ENCODE measurements around the gene OR10A5. TPM values are rescaled to one million over a fixed set of nuclear protein-coding genes. Genes with fewer than 3 reads are reported as not detected.

OR10A5 gene
- total RNA-seq, 2 experiments from 2014 or later = not detected

- no peak overlapping the region for H3K4me3 Mint-ChIP-seq
- POLR2A ChIA-PET = no interaction called here
- no peaks in the 10 kb centered on the region for H3K9me3 Mint-ChIP-seq
- H3K27ac Mint-ChIP-seq = no peak overlapping the region
- H3K4me1 Mint-ChIP-seq = no peaks in the 10 kb centered on the region
- DNase-seq (no peak), ATAC-seq (ENCODE audit: low read depth) (no peak)
- no peaks in the 10 kb centered on the region for H3K36me3 Mint-ChIP-seq
- peaks cover 12% of the 10 kb centered on the region for H3K27me3 Mint-ChIP-seq
Measured at GRCh38 chr11:6889835-6890234, 44.4 kb downstream of the OR10A5 start.

GRCh38 chr11:6892400-6892799 lies 46.9 kb downstream of the OR10A5 start, which contains the start of gene OR2D2:
OR2D2 (minus strand) TSS chr11:6892500; CDS start chr11:6892500, 0 bp downstream.
- DNase-seq (no peak), ATAC-seq (ENCODE audit: low read depth) (no peak)
- POLR2A ChIA-PET = no interaction called here
- Mint-ChIP-seq H3K27me3 (peaks cover 4% of the 10 kb centered on the region), H3K4me3 (no peak within 1 kb of the TSS), H3K4me1 (no peaks in the 10 kb centered on the region), H3K36me3 (no peaks in the 10 kb centered on the region), H3K27ac (no peak within 1 kb of the TSS), H3K9me3 (no peaks in the 10 kb centered on the region)

- H3K9me3 Mint-ChIP-seq = no peaks in the 10 kb centered on the region
Measured at GRCh38 chr11:6894097-6894496, 48.6 kb downstream of the OR10A5 start.

GRCh38 chr11:6895010-6895409 lies 49.5 kb downstream of the OR10A5 start:
- POLR2A ChIA-PET = no interaction called here
- H3K4me3 Mint-ChIP-seq = no peak overlapping the region
- H3K27me3 Mint-ChIP-seq = peaks cover 6% of the 10 kb centered on the region
- H3K36me3 Mint-ChIP-seq = no peaks in the 10 kb centered on the region
- no peaks in the 10 kb centered on the region for H3K4me1 Mint-ChIP-seq
- H3K27ac Mint-ChIP-seq = no peak overlapping the region
- DNase-seq (no peak), ATAC-seq (ENCODE audit: low read depth) (no peak)
- no peaks in the 10 kb centered on the region for H3K9me3 Mint-ChIP-seq

More at GRCh38 chr11:6894097-6894496, 48.6 kb downstream of the OR10A5 start:
- Mint-ChIP-seq H3K27me3 (peaks cover 6% of the 10 kb centered on the region), H3K4me3 (no peak overlapping the region), H3K27ac (no peak overlapping the region), H3K36me3 (no peaks in the 10 kb centered on the region), H3K4me1 (no peaks in the 10 kb centered on the region)
- DNase-seq (no peak), ATAC-seq (ENCODE audit: low read depth) (no peak)
- POLR2A ChIA-PET = no interaction called here

Other genes with a start within 250 kb of the OR10A5 start
- 10 to 100 TPM; 31.7 to 34.4 TPM for gene RRP8, start 242.1 kb upstream of the OR10A5 start, total RNA-seq
- 100 to 1,000 TPM; 195 to 207 TPM for gene ILK, start 241.9 kb upstream of the OR10A5 start, total RNA-seq
- 100 to 1,000 TPM; 154 to 156 TPM for gene TAF10, start 233.5 kb upstream of the OR10A5 start, total RNA-seq
- 100 to 1,000 TPM; 114 to 120 TPM for gene TPP1, start 226.3 kb upstream of the OR10A5 start, total RNA-seq
- 1 to 10 TPM; 2.1 to 2.5 TPM for gene DCHS1, start 189.9 kb upstream of the OR10A5 start, total RNA-seq
- gene MRPL17, start 162.3 kb upstream of the OR10A5 start, total RNA-seq = 10 to 100 TPM; 50.9 to 51.4 TPM
- gene OR2AG2, start 73.7 kb upstream of the OR10A5 start, total RNA-seq = not detected
- gene OR2AG1, start 62.7 kb upstream of the OR10A5 start, total RNA-seq = not detected
- gene OR6A2, start 46.0 kb upstream of the OR10A5 start, total RNA-seq = under 1 TPM in 1 of 2 experiments, not detected in 1; 0.08 TPM
- not detected for gene OR10A2, start 17.4 kb downstream of the OR10A5 start, total RNA-seq
- not detected for gene OR10A4, start 30.9 kb downstream of the OR10A5 start, total RNA-seq
- gene OR2D2, start 46.8 kb downstream of the OR10A5 start, total RNA-seq = not detected
- not detected for gene OR2D3, start 75.3 kb downstream of the OR10A5 start, total RNA-seq
- gene ZNF215, start 80.7 kb downstream of the OR10A5 start, total RNA-seq = 1 to 10 TPM in 1 of 2 experiments, under 1 TPM in 1; 0.91 to 1.1 TPM
- not detected for gene ZNF214, start 174.7 kb downstream of the OR10A5 start, total RNA-seq
- gene NLRP14, start 174.8 kb downstream of the OR10A5 start, total RNA-seq = not detected
- not detected for gene RBMXL2, start 243.3 kb downstream of the OR10A5 start, total RNA-seq